Ishikawa (cell line): ENCODE results near the gene BRMS1L.
"Not testable (repeated sequence)": the region's sequence is repeated elsewhere in the genome, so short reads cannot be mapped to it uniquely, and the experiment has no call there.

Source experiments
- CEBPB ChIP-seq: IDR thresholded peaks from 2 replicates; pipeline ENCODE4 v1.6.1; 2012
- CREB1 ChIP-seq: IDR thresholded peaks from 2 replicates; pipeline ENCODE4 v1.6.1; 2012; ENCODE audit warnings: low read depth
- EP300 ChIP-seq: IDR thresholded peaks from 2 replicates; pipeline ENCODE4 v1.6.1; 2012; ENCODE audit warnings: borderline replicate concordance
- FOXM1 ChIP-seq: IDR thresholded peaks from 2 replicates; pipeline ENCODE4 v1.6.1; 2012; ENCODE audit warnings: low read depth, borderline replicate concordance
- MAX ChIP-seq: IDR thresholded peaks from 2 replicates; pipeline ENCODE4 v1.6.1; 2012
- NFIC ChIP-seq: IDR thresholded peaks from 2 replicates; pipeline ENCODE4 v1.6.1; 2012
- RAD21 ChIP-seq: IDR thresholded peaks from 2 replicates; pipeline ENCODE4 v1.6.1; 2012; ENCODE audit warnings: low read depth
- REST ChIP-seq: IDR thresholded peaks from 2 replicates; pipeline ENCODE4 v1.6.1; 2012; ENCODE audit warnings: low read depth, mild to moderate bottlenecking
- YY1 ChIP-seq: IDR thresholded peaks from 2 replicates; pipeline ENCODE4 v1.6.1; 2012; ENCODE audit warnings: low read depth
- ZBTB7A ChIP-seq: IDR thresholded peaks from 2 replicates; pipeline ENCODE4 v1.6.1; 2012; ENCODE audit warnings: low read depth

- not testable (repeated sequence) for TF ChIP-seq RAD21, EP300, FOXM1, REST, NFIC, CEBPB, ZBTB7A
- TF ChIP-seq CREB1 (peak; percentile 96), YY1 (peak; percentile 74), MAX (peak; percentile 21; the same call in 1 of the 2 replicates)
Measured at GRCh38 chr14:35808638-35809563, 17.2 kb upstream of the BRMS1L start, which contains the start of gene RALGAPA1.
